NCI-H345 treated with DMSO at 0.1 percent for 48 hours (cell line): Measurements from ENCODE around the gene EPS15.
"Not testable (repeated sequence)": the region's sequence is repeated elsewhere in the genome, so short reads cannot be mapped to it uniquely, and the experiment has no call there.

ENCODE experiments used
- DNase-seq: peaks from one replicate; lab custom pipeline; 2025; ENCODE audit not compliant: unreplicated experiment; lab: John Stamatoyannopoulos, UW

Gene EPS15

DNA sequence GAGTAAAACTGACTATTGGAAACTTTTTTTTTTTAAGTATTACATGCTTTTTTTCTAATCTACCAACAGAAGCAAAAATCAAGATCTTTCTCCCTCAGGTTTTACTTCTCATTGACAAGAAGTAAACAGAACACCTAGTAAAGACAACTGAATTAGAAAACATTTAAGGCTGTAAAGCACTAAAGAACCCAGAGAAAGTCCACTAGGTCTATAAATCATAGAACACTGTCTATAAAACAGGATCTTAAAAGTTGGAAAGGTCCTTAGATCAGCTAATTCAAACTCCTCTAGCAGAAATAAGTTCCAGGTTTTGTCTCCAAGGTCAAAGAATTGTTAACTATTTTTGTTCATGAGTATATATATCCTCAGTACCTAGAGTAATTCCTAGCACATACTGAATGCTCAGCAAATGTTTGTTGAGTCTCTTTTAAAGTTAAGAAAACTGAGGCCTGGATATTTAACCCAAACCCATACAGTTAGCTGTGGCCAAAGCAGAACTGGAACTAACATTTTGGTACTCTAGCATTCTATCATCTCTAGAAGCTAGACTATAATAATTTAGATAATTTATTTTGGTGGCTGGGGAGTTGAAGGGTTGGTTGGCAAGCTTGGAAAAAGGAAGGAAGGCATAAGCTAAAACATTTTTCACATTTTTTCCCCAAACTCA is 3.0 kb downstream of the EPS15 start:
- no peak for DNase-seq

DNA sequence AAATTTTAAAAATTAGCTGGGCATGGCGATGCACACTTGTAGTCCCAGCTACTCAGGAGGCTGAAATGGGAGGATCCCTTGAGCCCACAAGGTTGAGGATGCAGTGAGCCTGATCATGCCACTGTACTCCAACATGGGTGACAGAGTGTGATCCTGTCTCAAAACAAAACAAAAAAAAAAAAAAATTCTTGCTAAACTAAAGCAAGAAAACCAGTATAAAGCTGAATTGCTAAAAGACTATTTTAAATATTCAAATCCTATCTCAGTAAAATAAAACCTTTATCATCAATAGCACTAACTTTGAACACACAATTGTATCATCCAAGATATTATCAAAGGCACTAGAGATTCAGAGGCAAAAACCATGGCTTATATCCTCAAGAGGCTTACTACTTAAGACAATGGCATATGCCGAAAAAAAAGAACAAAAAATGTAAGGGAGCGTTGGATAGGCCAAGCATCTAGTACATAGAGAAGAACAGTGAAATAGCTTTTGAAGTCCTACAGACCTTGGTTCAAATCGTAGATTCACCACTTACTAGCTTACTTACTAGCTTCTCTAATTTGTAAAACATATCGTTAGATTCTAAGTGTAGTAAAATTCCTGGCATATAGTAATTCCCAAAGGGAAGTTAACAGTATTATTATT is 3.6 kb downstream of the EPS15 start:
- no peak for DNase-seq

DNA sequence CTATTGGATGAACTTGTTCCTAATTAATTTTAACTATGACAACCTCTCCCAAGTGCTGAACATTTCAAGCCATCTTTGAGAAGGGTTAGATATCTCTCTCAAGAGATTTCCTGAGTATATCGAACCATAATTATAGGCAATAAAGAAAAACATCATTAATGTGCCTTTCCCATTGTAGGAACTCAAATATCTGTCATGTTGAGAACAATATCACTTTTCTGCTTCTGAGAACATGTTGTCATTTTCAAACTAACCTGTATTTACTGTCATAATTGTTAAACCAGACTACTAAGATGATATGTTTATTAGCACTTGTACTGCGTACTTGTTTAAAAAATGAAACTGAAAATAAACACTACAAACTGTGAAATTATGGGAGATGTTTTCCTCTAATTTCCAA is 4.3 kb downstream of the EPS15 start:
- DNase-seq = no peak

DNA sequence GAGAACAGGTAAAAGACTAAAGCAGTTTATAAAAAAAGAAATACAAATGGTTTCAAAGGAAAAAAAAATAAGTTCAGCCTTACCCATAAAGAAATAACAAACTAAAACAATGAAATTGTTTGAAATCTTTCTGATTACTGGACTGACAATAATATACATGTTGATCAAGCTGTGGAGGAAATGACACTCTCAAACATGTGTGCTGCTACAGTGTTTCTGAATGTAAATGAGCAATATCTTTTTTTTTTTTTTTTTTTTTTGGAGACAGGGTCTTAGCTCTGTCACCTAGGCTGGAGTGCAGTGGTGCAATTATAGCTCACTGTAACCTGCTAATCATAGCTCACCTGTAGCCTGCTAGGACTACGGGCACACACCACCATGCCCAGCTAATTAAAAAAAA is 6.5 kb downstream of the EPS15 start:
- no peak for DNase-seq

DNA sequence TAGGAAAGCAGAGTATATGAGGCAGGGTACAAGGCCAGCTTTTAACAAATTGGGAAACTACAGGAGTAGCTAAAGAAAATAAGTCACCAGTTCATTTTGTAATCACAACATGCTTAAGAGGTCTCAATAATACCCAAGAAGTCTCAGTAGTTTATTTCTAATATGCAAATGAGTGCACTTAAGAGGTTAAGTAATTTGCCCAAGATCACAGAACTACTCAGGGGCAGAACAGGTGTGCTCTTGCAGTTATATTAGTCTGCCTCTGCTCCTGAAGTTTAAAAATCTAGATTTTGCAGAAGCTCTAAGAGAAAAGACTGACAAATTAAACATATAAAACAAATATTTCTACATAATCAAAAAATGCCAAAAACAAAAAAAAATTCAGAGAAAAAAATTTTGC is 6.9 kb downstream of the EPS15 start:
- DNase-seq = no peak

DNA sequence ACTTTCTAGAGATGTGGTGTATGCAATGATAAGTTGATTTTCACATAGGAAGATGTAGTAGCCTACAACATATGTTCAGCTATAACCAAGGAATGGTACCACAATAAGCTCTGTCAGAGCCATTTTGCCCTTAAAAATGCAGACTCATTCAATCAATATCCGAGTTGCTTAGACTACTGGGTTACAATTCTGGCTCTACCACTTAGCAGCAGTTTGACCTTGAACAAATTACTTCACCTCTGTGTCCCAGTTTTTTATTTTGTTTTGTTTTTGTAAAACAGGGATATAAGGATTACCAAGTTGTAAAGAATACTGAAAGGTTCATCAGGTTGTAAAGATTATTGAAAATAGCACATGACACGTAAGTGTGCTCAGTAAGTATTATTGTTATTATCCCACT is 9.3 kb downstream of the EPS15 start:
- no peak for DNase-seq

DNA sequence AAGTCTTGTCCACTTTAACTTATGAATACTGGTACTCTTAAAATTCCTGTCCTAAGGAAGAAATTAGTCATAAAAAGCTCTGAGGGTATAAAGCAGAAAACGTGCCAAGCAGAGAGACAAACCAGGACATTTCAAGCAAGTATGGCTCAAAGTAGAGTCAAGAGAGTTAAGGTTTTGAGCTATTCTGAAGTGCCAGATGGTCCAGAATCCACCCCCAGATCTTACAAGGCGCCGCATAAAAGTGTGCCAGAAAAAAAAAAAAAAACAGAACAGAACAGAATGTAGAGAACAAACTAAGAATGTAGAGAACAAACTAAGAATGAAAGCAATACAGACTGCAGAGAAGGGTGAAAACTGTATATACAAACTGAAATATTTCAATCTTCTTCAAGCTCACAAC is 12.5 kb downstream of the EPS15 start:
- no peak for DNase-seq

DNA sequence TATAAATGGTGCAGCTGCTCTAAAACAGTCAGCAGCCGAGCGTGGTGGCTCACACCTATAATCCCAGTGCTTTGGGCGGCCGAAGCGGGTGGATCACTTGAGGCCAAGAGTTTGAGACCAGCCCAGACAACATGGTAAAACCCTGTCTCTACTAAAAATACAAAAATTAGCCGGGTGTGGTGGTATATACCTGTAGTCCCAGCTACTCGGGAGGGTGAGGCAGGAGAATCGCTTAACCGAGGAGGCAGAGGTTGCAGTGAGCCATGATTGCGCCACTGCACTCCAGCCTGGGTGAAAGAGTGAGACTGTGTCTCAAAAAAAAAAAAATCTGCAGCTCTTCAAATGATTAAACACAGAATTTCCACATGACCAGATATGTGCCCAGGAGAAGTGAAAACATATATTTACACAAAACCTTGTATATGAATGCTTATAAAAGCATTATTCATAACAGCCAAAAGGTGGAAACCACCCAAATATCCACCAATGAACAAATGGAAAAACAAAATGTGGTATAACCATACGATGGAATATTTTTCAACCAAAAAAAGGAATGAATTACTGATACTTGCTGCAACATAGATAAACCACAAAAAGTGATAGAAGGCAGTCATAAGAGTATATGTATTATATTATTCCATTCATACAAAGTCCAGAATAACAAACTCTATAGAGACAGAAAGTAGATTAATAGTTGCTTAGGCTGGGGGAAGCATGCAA is 14.1 kb downstream of the EPS15 start:
- DNase-seq = no peak

DNA sequence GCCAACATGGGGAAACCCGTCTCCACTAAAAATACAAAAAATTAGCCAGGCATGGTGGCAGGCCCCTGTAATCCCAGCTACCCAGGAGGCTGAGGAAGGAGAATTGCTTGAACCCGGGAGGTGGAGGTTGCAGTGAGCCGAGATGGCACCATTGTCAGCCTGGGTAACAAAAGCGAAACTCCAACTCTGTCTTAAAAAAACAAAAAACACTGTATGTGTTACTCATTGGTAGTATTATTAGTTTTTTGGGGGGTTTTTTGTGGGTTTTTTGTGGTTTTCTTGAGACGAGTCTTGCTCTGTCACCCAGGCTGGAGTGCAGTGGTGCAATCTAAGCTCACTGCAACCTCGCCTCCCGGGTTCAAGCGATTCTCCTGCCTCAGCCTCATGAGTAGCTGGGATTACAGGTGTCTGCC is 17.8 kb downstream of the EPS15 start:
- DNase-seq = not testable (repeated sequence)

DNA sequence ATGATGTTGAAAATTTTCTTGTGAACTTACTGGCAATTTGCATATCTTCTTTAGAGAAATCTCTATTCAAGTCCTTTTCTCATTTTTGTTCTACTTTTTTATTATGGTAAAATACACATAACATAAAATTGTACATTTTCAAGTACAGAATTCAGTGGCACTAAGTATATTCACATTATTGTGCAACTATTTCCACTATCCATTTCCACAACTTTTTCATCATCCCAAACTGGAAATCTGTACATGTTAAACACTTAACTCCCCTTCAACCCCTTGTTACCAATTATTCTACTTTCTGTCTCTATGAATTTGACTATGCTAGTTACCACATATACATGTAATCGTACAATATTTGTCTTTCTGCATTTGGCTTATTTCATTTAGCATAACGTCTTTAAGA is 19.4 kb downstream of the EPS15 start:
- no peak for DNase-seq

DNA sequence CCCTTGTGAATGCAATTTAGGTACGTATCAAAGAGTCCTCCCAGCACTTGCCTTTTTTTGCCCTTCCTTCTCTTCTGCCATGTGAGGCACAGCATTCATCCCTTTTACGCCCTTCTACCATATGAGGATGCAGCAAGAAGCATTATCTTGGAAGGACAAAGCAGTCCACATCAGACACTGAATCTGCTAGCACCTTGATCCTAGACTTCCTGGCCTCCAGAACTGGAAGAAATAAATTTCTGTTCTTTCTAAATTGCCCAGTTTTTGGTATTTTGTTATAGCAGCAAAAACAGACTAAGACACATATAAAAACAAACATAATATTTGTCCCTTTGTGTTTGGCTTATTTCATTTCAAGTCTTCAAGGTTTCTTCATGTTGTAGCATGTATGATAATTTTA is 20.1 kb downstream of the EPS15 start:
- no peak for DNase-seq

DNA sequence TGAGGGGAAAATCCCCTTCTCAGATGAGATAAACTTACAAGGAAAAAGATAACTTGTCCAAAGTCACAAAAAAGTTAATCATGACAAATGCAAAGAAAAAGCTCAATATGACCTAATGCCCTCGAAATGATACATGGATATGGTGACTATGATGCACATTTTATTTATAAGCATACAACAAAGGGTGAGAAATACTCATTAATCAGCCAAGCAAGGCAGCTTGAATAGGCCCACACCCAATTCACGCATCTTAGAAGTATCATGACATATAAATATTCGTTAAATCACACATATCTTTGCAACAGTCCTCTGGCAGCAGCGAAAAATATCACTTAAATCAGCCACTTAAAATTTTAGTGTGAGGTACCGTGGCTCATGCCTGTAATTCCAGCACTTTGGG is 21.7 kb downstream of the EPS15 start:
- no peak for DNase-seq

DNA sequence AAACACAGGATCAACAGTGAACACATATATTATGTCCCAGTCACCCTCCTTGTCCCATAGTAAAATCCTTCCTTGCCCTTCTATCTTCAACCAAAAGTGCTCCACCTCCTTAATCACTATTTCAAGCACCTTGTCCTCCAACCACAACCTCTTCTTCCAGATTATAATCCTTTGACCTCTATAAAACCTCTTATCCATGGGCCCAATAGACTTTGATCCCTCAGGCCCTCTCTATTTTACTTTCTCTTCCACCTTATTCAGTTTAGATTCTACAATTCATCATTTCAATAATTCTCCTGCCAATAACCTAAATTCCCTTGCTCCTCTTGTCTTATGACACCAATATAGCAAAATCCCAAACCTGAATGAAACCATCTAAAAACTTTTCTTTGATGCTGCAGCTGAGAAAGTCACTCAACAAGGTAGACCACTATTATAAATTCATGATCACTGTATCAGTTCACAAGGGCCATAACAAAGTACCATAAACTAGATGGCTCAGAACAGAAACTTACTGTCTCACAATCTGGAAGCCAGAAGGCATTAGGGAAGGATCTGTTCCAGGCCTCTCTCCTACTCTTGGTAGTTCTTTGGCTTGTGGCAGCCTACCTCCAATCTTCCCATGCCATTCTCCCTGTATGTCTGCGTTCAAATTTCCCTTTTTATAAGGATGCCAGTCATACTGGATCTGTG is 24.8 kb downstream of the EPS15 start:
- DNase-seq = no peak

DNA sequence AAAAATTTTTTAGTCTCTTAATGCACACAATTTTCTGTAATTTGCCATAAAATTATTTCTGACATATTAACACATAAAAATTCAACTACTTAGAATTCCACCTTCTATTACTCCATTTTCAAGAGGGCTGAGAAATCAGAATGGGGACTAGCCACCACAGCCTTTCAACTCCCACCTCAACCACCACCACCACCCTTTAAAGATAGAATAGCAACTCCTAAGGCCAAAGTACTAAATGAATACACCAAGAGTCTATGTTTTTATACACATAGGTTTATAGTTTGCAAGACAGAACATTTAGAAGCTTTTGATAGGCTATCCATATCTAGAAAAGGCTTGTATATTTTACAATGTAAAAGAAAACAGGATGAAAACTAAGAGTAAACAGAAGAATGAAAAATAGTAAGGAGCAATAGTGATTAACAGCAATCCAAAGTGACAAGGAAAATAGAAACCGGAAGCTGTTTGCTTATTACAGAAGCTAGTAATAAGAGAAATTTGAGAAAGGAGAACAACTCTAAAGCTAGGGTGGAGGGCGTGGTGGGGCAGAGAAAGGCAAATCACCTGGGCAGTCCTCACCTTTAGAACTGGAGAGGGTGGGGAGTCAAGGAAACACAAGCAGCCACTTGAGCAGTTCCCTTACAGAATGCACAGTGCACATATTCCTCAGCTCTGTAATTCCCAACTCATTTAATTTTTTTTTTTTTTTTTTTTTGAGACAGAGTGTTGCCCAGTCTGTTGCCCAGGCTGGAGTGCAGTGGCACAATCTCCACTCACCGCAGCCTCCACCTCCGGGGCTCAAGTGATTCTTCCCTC is 27.7 kb downstream of the EPS15 start:
- no peak for DNase-seq

DNA sequence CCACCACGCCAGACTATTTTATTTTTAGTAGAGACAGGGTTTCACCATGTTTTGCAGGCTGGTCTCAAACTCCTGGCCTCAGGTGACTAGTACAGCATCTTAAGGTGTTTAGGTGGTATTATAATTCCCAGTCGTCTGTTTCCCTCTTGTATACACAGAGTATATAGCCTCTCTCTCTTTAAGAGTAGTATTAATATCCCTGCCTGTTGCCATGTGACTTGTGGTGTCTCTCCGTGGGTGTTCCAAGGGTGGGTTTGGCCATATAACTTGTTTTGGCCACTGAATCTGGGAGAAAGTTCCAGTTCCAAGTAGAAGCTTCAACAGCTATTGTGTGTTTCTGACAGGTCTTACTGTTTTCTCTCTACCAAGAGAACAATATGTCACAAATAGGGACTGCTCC is 29.6 kb downstream of the EPS15 start:
- DNase-seq = no peak

DNA sequence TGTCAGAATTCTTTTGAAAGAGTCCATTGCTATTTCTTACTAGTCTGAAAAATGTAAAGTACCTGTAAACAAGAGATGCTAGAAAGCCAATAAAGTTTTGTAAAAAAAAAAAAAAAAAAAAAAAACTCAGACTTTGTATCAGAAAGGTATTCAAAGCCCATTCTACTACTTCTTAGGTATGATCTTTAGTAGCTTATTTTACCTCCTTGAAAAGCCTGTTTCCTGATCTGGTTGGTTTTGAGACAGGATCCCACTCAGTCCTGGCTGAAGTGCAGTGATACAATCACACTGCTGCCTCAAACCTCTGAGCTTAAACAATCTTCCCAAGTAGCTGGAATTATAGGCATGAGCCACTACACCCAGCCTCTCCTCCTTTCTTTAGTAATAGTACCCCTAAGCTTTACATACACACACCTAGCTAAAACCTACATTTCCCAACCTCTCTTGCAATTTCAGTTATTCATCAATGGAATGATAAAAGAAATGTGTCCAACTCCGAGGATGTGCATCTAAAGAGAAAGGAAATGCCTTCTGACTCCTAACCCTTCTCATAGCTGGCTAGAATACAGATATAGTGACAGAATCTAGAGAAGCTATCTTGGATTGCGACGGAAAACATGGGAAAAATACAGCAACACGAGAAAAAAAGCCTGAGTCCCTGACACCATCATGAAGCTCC is 30.6 kb downstream of the EPS15 start:
- DNase-seq = no peak

DNA sequence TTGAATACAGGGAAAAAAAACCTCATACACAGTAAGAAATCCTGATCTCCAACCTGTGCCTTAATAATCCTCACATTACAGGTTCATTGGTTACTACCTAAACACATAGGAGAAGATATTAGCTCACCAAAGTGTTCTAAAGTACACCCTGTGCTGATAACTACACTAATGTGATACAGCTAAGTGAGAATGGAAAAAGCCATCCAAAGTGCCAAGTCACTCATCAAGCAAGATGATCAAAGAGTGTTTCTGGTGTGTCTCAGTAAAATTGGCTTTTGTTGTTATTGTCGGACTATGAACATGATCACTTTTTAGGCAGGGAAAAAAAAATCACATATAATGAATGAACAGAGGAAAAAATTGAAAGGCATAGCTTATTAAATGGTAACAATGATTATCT is 31.4 kb downstream of the EPS15 start:
- DNase-seq = no peak

DNA sequence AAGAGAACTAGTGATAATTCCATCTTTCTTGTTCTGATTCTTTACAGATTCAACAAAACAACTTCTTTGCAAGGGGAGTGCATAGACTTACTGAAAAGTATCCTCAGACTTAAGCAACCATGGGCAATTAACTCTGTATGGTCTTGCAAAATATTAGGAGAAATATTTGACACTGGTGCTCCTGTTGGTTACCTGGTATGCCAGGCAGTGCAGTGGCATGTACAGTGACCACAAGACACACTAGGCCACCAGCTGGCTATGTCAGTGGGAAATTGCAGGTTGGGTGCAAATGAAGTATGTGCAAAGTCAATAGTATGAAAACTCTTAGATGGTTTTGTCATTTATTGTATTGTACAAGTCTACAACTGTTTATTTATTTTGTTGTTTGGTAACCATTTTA is 34.5 kb downstream of the EPS15 start:
- DNase-seq = no peak

DNA sequence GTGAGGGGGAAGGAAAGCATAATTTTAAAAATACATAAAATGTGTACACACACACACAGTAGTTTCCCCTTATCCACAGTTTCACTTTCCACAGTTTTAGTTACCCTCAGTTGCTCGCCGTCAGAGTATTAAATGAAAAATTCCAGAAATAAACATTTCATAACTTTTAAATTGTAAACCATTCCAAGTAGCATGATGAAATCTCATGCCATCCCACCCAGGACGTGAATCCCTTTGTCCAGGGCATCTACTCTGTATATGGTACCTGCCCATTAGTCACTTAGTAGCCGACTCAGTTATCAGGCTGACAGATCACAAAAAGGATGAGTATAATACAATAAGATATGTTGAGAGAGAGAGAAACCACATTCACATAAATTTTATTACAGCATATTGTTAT is 36.2 kb downstream of the EPS15 start:
- no peak for DNase-seq

DNA sequence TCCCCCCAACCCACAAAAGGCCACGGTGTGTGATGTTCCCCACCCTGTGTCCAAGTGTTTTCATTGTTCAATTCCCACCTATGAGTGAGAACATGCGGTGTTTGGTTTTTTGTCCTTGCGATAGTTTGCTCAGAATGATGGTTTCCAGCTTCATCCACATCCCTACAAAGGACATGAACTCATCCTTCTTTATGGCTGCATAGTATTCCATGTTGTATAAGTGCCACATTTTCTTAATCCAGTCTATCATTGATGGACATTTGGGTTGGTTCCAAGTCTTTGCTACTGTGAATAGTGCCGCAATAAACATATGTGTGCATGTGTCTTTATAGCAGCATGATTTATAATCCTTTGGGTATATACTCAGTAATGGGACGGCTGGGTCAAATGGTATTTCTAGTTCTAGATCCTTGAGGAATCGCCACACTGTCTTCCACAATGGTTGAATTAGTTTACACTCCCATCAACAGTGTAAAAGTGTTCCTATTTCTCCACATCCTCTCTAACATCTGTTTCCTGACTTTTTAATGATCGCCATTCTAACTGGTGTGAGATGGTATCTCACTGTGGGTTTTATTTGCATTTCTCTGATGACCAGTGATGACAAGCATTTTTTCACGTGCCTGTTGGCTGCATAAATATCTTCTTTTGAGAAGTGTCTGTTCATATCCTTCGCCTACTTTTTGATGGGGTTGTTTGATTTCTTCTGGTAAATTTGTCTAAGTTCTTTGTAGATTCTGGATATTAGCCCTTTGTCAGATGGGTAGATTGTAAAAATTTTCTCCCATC is 44.0 kb downstream of the EPS15 start:
- not testable (repeated sequence) for DNase-seq
